ENCODE data around the gene NMNAT3. TPM values are rescaled to one million over a fixed set of nuclear protein-coding genes. Genes with fewer than 3 reads are reported as not detected.

NMNAT3 gene
- total RNA-seq, 2 experiments from 2014 or later = 0.15 TPM; not detected in 1

DNA sequence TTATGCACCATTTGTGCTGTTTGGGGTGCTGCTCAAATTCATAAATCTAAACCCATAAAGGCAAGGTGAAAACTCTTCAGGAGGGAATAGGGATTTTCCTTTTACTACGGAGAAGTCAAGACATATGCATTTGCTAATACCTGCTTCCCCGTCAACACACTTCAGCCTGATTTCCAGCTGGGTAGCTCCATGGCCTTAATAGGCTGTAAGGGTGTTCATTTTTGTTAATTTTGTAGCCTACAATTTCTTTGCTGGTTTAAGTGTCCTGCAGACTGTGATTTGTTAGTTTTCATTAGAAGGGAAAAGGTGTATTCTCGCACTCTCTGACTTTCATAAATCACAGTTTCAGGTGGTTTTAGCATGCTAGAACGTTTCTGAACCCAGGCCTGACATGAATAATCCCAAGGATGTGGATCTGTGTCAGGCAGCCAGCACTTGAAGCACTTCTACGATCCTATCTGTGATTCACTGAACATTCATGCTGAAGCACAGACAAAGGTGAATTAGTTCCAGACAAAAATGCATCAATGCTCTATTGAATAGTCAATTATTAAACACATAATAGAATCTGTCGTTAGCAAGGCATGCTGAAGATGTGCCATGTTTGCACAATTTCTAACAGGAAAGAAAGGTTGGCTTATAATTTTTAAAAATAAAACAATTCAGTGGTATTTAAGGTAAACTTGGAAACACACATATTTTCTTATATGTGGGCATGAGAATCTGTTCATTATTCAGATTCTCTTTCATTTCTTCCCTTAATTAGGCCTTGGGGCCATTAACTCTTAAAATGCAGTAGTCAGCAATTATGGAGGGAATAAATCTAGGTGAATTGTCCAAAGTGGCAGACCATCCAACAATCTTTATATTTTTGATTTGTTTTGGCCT lies 17.9 kb upstream of the NMNAT3 start:
- intact Hi-C loops (cut with micrococcal nuclease; ENCODE audit: unreplicated experiment) = no loop called here
- Histone ChIP-seq H3K9me2 (ENCODE audit: insufficient read depth, low read length) (no peaks in the 10 kb centered on the region), H2AFZ (ENCODE audit: low read length) (no peak overlapping the region), H3K9me3 (ENCODE audit: low read length) (no peaks in the 10 kb centered on the region), H3K4me2 (ENCODE audit: low read length) (no peak overlapping the region), H3K27ac (ENCODE audit: low read depth, low read length, poor library complexity, severe bottlenecking) (no peak overlapping the region), H3K79me2 (ENCODE audit: insufficient read depth, low read depth, low read length) (no peaks in the 10 kb centered on the region), H3K4me1 (ENCODE audit: insufficient read depth, low read length, poor library complexity, severe bottlenecking) (no peaks in the 10 kb centered on the region), H4K20me1 (ENCODE audit: insufficient read depth, low read length) (no peaks in the 10 kb centered on the region), H3K4me3 (ENCODE audit: low read depth, low read length, poor library complexity, severe bottlenecking) (no peak overlapping the region), H3K36me3 (ENCODE audit: insufficient read depth, low read length) (no peaks in the 10 kb centered on the region)
- ChIA-PET CTCF (ENCODE audit: unreplicated experiment) (no interaction called here), POLR2A (no interaction called here)
- no peak for DNase-seq (ENCODE audit: low spot score)
- no TSS peak for BruUV-seq (replicated peaks)
- TF ChIP-seq, protein P1, sequence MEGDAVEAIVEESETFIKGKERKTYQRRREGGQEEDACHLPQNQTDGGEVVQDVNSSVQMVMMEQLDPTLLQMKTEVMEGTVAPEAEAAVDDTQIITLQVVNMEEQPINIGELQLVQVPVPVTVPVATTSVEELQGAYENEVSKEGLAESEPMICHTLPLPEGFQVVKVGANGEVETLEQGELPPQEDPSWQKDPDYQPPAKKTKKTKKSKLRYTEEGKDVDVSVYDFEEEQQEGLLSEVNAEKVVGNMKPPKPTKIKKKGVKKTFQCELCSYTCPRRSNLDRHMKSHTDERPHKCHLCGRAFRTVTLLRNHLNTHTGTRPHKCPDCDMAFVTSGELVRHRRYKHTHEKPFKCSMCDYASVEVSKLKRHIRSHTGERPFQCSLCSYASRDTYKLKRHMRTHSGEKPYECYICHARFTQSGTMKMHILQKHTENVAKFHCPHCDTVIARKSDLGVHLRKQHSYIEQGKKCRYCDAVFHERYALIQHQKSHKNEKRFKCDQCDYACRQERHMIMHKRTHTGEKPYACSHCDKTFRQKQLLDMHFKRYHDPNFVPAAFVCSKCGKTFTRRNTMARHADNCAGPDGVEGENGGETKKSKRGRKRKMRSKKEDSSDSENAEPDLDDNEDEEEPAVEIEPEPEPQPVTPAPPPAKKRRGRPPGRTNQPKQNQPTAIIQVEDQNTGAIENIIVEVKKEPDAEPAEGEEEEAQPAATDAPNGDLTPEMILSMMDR (conservative IDR thresholded peaks at IDR 0.05; ENCODE audit: low read length) = no peak
- TF ChIP-seq EZH2phosphoT487 (IDR thresholded peaks at IDR 0.05; ENCODE audit: borderline replicate concordance, low read depth, low read length) = no peak

DNA sequence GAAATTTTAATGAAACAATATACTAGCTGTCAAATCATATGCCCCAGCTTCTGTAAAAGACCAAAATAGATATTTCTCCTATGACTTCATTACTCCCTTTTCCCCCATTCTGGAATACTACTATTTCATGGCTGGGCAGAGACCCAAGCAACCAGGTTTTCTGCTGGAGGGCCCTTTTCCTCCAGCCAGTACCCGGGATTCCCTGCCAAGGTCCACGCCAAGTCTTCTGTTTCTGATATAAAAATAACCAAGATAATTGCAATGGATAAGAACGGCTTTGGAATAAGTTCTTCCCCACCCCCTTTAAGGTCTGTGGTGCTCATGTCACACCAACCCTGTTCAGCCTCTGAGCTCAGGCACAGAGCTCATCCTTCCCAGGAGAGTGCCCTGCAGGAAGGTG lies 17.2 kb upstream of the NMNAT3 start:
- intact Hi-C loops (cut with micrococcal nuclease; ENCODE audit: unreplicated experiment) = no loop called here
- no peak overlapping the region for H3K4me2 ChIP-seq (ENCODE audit: low read length)
- no peak overlapping the region for H2AFZ ChIP-seq (ENCODE audit: low read length)
- ChIA-PET CTCF (ENCODE audit: unreplicated experiment) (no interaction called here), POLR2A (no interaction called here)
- H3K9me2 ChIP-seq (ENCODE audit: insufficient read depth, low read length) = no peaks in the 10 kb centered on the region
- H3K79me2 ChIP-seq (ENCODE audit: insufficient read depth, low read depth, low read length) = no peaks in the 10 kb centered on the region
- no peaks in the 10 kb centered on the region for H3K9me3 ChIP-seq (ENCODE audit: low read length)
- no TSS peak for BruUV-seq (replicated peaks)
- H3K27ac ChIP-seq (ENCODE audit: low read depth, low read length, poor library complexity, severe bottlenecking) = no peak overlapping the region
- H4K20me1 ChIP-seq (ENCODE audit: insufficient read depth, low read length) = no peaks in the 10 kb centered on the region
- TF ChIP-seq, protein P1 (conservative IDR thresholded peaks at IDR 0.05; ENCODE audit: low read length) = no peak
- TF ChIP-seq EZH2phosphoT487 (IDR thresholded peaks at IDR 0.05; ENCODE audit: borderline replicate concordance, low read depth, low read length) = no peak
- no peak for DNase-seq (ENCODE audit: low spot score)
- H3K36me3 ChIP-seq (ENCODE audit: insufficient read depth, low read length) = no peaks in the 10 kb centered on the region
- no peaks in the 10 kb centered on the region for H3K4me1 ChIP-seq (ENCODE audit: insufficient read depth, low read length, poor library complexity, severe bottlenecking)
- H3K4me3 ChIP-seq (ENCODE audit: low read depth, low read length, poor library complexity, severe bottlenecking) = no peak overlapping the region

DNA sequence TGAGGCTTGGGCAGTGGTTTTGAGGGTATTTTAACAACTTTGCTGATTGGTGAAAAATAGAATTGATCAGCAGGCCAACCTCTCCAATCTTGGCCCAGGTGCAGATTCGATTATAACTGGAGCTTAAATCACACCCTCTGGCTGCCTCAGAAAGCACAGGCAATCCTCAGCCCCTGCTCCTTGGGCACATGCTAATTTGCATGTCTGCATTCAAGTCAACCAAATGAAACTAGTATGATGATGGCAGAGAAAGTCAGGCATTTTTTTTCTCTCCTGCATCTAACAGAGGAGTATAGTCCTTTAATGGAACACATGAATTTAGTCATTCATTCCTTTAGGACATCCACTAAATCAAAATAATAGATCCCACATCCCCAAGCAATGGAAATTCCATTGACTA lies 16.8 kb upstream of the NMNAT3 start:
- no peaks in the 10 kb centered on the region for H3K4me1 ChIP-seq (ENCODE audit: insufficient read depth, low read length, poor library complexity, severe bottlenecking)
- no peaks in the 10 kb centered on the region for H3K9me2 ChIP-seq (ENCODE audit: insufficient read depth, low read length)
- H3K9me3 ChIP-seq (ENCODE audit: low read length) = no peaks in the 10 kb centered on the region
- BruUV-seq (replicated peaks) = no TSS peak
- POLR2A ChIA-PET = no interaction called here
- H3K4me2 ChIP-seq (ENCODE audit: low read length) = no peak overlapping the region
- no peak overlapping the region for H3K27ac ChIP-seq (ENCODE audit: low read depth, low read length, poor library complexity, severe bottlenecking)
- no peaks in the 10 kb centered on the region for H3K79me2 ChIP-seq (ENCODE audit: insufficient read depth, low read depth, low read length)
- H3K36me3 ChIP-seq (ENCODE audit: insufficient read depth, low read length) = no peaks in the 10 kb centered on the region
- no peak overlapping the region for H2AFZ ChIP-seq (ENCODE audit: low read length)
- intact Hi-C loops (cut with micrococcal nuclease; ENCODE audit: unreplicated experiment) = no loop called here
- no peak for DNase-seq (ENCODE audit: low spot score)
- no peaks in the 10 kb centered on the region for H4K20me1 ChIP-seq (ENCODE audit: insufficient read depth, low read length)
- CTCF ChIA-PET (ENCODE audit: unreplicated experiment) = no interaction called here
- TF ChIP-seq, protein P1 (conservative IDR thresholded peaks at IDR 0.05; ENCODE audit: low read length) = no peak
- TF ChIP-seq EZH2phosphoT487 (IDR thresholded peaks at IDR 0.05; ENCODE audit: borderline replicate concordance, low read depth, low read length) = no peak
- no peak overlapping the region for H3K4me3 ChIP-seq (ENCODE audit: low read depth, low read length, poor library complexity, severe bottlenecking)
